ENCODE measurements around the gene USP3.

DNA sequence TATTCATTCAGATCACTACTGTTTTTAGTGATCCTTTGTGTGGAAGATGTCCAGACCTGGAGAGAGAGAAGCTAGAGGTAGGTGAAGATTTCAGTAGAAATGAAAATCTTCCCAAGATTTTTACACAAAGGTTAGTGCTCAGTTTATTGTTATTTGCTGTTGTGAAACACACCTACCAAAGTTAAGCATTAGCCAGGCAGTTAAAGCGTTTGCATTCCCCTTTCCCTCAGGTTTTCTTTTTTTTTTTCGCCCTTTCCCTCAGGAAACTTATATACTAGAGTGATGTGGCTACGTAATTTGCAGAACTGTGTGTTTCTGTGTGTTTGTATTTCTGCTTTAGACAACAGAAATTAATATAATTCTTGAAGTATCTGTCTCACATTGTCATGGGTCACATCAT lies 34.5 kb downstream of the USP3 start:
- TF ChIP-seq POLR2A (IDR thresholded peaks at IDR 0.05) = no peak
- no peak for TF ChIP-seq EP300 (IDR thresholded peaks at IDR 0.05)
- TF ChIP-seq, protein P1, sequence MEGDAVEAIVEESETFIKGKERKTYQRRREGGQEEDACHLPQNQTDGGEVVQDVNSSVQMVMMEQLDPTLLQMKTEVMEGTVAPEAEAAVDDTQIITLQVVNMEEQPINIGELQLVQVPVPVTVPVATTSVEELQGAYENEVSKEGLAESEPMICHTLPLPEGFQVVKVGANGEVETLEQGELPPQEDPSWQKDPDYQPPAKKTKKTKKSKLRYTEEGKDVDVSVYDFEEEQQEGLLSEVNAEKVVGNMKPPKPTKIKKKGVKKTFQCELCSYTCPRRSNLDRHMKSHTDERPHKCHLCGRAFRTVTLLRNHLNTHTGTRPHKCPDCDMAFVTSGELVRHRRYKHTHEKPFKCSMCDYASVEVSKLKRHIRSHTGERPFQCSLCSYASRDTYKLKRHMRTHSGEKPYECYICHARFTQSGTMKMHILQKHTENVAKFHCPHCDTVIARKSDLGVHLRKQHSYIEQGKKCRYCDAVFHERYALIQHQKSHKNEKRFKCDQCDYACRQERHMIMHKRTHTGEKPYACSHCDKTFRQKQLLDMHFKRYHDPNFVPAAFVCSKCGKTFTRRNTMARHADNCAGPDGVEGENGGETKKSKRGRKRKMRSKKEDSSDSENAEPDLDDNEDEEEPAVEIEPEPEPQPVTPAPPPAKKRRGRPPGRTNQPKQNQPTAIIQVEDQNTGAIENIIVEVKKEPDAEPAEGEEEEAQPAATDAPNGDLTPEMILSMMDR (IDR thresholded peaks at IDR 0.05) = no peak

Measured in gastroesophageal sphincter (tissue), 3 donors.